Immature natural killer cell (primary cell): Measurements from ENCODE around the gene MYCT1. TPM values are rescaled to one million over a fixed set of nuclear protein-coding genes. Genes with fewer than 3 reads are reported as not detected.
"Not testable (repeated sequence)": the region's sequence is repeated elsewhere in the genome, so short reads cannot be mapped to it uniquely, and the experiment has no call there.

Source experiments
- DNase-seq, 3 donors: peaks; one replicate each; pipeline ENCODE4 v3.0.0; 2022; ENCODE audit warnings: mixed read lengths in 1 of 3
- H3K27ac Mint-ChIP-seq, 6 donors: one replicate each; pipeline ENCODE4 v1.8.0; 2020; ENCODE audit warnings: mixed read lengths in 6 of 6, mild to moderate bottlenecking in 5 of 6, inconsistent platforms in 4 of 6, moderate library complexity in 3 of 6
- H3K27me3 Mint-ChIP-seq, 3 donors: one replicate each; pipeline ENCODE4 v1.8.0; 2020 to 2021; ENCODE audit warnings: low read depth in 3 of 3, mild to moderate bottlenecking in 3 of 3, mixed read lengths in 3 of 3, moderate library complexity in 3 of 3, inconsistent platforms in 1 of 3
- H3K36me3 Mint-ChIP-seq, 3 donors: one replicate each; pipeline ENCODE4 v1.8.0; 2020; ENCODE audit warnings: mixed read lengths in 3 of 3, inconsistent platforms in 2 of 3, mild to moderate bottlenecking in 2 of 3
- H3K4me1 Mint-ChIP-seq, 2 donors: one replicate each; pipeline ENCODE4 v1.8.0; 2020; ENCODE audit warnings: inconsistent platforms in 2 of 2, mild to moderate bottlenecking in 2 of 2, mixed read lengths in 2 of 2, moderate library complexity in 1 of 2
- H3K4me3 Mint-ChIP-seq, 5 donors: one replicate each; pipeline ENCODE4 v1.8.0; 2020; ENCODE audit warnings: mild to moderate bottlenecking in 5 of 5, mixed read lengths in 5 of 5, inconsistent platforms in 3 of 5, moderate library complexity in 3 of 5
- H3K9me3 Mint-ChIP-seq, 6 donors: one replicate each; pipeline ENCODE4 v1.8.0; 2020; ENCODE audit warnings: mild to moderate bottlenecking in 6 of 6, mixed read lengths in 6 of 6, inconsistent platforms in 4 of 6, moderate library complexity in 3 of 6
- polyA plus RNA-seq, 3 donors: library from polyadenylated mRNA; unstranded; fragments of 300-500 nt; fragmentation: Illumina TruSeq; gene quantifications; one replicate each; pipeline ENCODE4 v1.2.3, GENCODE V29; 2021

Gene MYCT1
- polyA plus RNA-seq, 3 donors from 2014 or later = 0.30 TPM; not detected in 2

DNA sequence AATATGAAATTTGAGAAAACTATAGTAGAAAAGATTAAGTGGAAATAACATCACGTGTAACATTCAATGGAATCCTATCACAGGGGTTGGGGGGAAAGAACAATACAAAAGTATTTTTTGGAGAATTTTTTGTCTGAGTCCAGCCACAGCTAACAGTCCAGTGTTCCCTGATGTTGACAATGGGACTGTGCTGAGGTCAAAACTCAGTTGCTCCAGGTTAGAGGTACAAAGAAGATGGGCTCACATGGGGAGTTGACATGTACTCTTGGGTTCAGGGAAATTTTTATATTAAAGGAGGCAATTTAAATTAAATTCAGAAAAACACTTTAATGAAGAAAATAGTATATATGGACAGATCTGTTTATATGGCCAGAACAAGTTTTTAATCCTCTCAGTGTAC, 995 bp downstream of the MYCT1 start:
- Mint-ChIP-seq H3K27ac (no peak overlapping the region), H3K36me3 (no peaks in the 10 kb centered on the region), H3K4me1 (peaks cover 0 to 8% of the 10 kb centered on the region in 2 donors), H3K27me3 (peaks cover 0 to 7% (median 6%) of the 10 kb centered on the region in 3 donors), H3K4me3 (no peak overlapping the region), H3K9me3 (no peaks in the 10 kb centered on the region)
- DNase-seq = no peak

DNA sequence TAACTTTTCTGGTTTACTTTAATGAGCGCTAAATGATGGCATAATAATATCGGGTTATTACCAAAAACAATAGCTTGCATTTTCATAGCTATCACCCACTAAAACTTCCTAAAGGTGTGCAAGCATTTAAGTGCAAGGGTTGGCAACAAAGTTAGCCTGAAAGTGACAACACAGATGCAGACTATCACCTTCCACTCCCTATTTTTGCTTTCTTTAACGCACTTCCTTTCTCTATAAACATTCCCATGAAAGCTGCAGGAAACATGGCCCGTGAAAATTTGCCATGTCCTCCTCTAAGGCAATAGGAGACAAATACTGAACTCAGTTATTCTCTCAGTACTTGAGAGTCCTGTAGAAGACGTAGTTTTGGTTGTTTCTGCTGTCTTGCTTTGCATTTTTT, 2.7 kb downstream of the MYCT1 start:
- DNase-seq = no peak
- H3K4me3 Mint-ChIP-seq = no peak overlapping the region
- H3K9me3 Mint-ChIP-seq = no peaks in the 10 kb centered on the region
- H3K36me3 Mint-ChIP-seq = no peaks in the 10 kb centered on the region
- H3K27ac Mint-ChIP-seq = no peak overlapping the region
- peaks cover 0 to 3% of the 10 kb centered on the region in 2 donors for H3K4me1 Mint-ChIP-seq
- peaks cover 0 to 7% (median 6%) of the 10 kb centered on the region in 3 donors for H3K27me3 Mint-ChIP-seq

DNA sequence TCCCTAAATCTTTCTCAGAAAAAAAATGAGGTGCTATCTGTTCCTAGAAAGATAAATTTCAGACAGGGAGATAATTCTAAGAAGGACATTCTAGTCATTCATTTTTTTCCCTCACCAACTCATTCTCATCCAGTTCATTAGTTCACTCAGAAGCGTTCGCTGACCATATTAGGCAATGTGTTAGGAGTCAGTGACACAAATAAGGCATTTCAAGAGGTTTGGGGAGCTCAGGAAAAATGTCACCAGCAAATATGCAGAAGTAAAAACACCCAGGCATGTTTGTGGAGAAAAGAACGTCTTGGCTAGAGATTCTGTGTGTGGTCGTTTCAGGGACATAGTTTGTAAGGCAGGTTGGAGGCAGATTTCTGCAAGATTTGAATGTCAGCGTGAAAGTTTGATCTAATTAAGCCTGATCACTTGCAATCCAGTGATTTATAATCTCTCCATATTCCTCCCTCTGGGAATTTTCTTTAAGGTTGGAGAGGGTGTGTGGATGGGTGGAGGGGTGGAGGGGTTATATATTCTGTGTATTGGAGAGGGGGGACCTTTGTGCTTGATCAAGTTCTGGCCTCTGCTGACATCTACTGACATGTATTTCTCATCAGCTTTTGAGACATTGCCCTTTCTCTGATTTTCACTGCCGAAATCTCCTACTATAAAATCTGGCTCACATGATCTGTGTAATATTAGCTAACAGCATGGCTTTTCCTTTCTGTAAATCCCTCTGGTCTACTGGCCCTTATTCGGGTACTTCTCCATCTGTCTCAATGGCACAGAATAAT, 3.6 kb downstream of the MYCT1 start:
- Mint-ChIP-seq H3K27me3 (peaks cover 0 to 7% (median 6%) of the 10 kb centered on the region in 3 donors), H3K9me3 (no peaks in the 10 kb centered on the region), H3K36me3 (no peaks in the 10 kb centered on the region), H3K4me1 (no peaks in the 10 kb centered on the region), H3K4me3 (no peak overlapping the region), H3K27ac (no peak overlapping the region)
- no peak for DNase-seq

DNA sequence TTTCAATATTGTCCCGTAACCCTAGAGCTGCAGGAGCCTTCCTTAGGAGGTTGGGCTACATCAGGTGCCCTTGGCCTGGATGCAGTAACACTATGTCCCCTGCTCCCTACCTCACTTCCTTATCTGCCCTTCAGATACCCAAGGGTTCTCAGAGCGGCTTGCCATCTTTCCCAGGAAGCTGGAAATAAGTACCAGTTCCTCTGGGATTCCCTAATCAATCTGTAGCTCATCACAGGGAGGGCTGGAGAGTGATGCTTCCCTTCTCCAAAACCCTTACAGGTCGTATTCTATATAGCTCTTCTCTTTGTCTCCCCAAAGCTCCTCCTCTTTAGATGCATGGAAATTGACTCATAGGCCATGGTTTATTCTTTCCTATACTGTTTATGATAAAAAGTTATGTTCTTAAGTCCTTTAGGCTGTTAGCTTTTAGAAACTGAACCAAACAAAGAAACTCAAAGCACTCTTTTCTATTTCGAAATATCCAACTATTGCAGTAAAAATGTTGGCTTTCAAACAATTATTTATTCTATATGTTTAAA, 4.2 kb downstream of the MYCT1 start:
- H3K27ac Mint-ChIP-seq = no peak overlapping the region
- no peak for DNase-seq
- no peaks in the 10 kb centered on the region for H3K9me3 Mint-ChIP-seq
- no peak overlapping the region for H3K4me3 Mint-ChIP-seq
- peaks cover 0 to 10% (median 6%) of the 10 kb centered on the region in 3 donors for H3K27me3 Mint-ChIP-seq
- H3K36me3 Mint-ChIP-seq = no peaks in the 10 kb centered on the region
- no peaks in the 10 kb centered on the region for H3K4me1 Mint-ChIP-seq

DNA sequence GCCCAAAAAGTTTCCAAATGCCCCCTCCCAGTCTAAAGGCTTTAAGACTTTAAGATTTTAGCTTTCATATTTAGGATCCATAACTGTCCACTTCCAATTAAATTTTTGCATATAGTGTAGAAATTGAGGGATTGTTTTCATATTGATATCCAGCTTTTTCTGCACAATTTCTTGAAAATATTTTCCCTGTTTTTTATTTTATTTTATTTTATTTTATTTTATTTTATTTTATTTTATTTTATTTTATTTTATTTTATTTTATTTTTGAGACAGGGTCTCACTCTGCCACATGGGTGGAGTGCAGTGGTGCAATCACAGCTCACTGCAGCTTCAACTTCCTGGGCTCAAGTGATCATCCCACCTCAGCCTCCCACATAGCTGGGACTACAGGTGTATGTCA, 6.1 kb downstream of the MYCT1 start:
- H3K36me3 Mint-ChIP-seq, H3K27ac Mint-ChIP-seq, H3K9me3 Mint-ChIP-seq, DNase-seq, H3K27me3 Mint-ChIP-seq, H3K4me1 Mint-ChIP-seq, H3K4me3 Mint-ChIP-seq: not testable (repeated sequence)

DNA sequence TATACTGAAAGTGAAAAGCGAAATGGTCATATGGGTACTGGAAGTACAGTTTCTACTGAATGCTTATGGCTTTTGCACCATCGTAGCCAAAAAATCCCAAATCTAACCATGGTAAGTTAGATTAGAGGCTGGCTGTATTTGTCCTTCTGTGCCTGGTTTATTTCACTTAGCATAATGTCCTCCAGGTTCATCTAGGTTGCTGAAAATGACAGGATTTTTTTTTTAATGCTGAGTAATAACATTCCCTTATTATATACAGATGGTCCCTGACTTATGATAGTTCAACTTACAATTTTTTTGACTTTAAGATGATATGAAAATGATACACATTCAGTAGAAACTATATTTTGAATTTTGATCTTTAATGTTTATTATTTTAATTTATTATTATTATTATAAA, 7.6 kb downstream of the MYCT1 start:
- H3K9me3 Mint-ChIP-seq = peaks cover 0 to 2% (median 0%) of the 10 kb centered on the region in 6 donors
- no peaks in the 10 kb centered on the region for H3K36me3 Mint-ChIP-seq
- DNase-seq = no peak

DNA sequence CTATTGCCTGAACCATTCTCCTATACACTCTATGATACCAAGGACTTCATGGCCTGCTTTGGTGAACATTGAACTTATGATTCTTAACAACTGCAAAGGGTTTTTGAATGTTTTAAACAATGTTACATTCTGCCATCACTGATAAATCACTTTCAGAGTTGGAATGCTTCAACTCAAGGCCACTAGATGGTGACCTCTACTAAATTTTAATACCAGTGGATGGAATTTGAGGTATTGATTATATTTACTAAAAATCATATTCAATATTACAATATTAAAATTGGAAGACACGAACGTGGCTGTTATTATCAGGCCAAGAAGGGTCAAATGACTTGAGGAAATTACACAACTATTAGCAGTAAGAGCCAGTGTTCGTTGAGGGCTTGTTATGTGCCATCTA, 18.6 kb downstream of the MYCT1 start:
- no peak for DNase-seq
- H3K36me3 Mint-ChIP-seq = peaks cover 0 to 6% (median 3%) of the 10 kb centered on the region in 3 donors
- H3K4me1 Mint-ChIP-seq = no peaks in the 10 kb centered on the region
- H3K27me3 Mint-ChIP-seq = peaks cover 2 to 21% (median 6%) of the 10 kb centered on the region in 3 donors
- H3K27ac Mint-ChIP-seq = no peak overlapping the region
- no peak overlapping the region for H3K4me3 Mint-ChIP-seq
- peaks cover 5 to 16% (median 13%) of the 10 kb centered on the region in 6 donors for H3K9me3 Mint-ChIP-seq

More for the DNA sequence above, 7.6 kb downstream of the MYCT1 start:
- Mint-ChIP-seq H3K27me3 (peaks cover 2 to 10% (median 4%) of the 10 kb centered on the region in 3 donors), H3K27ac (no peak overlapping the region), H3K4me3 (no peak overlapping the region), H3K4me1 (no peaks in the 10 kb centered on the region)

DNA sequence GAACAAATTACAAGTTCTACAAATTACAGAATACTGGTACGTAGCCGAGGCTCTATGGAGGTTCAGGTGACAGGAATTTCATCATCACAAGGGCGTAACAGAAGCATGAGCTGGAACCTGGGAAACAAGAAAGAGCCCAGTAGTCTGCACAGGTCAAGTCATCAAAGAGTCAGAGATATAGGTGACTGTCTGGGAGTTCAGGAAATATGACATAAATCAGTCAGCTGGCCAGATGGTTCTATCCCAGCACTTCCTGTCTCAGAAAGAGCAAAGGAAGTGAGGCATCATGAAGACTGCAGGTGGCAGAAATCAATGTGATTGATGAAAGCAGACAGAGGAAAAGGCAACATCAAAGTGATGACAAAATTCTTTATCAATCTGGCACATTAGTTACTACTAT, 23.3 kb downstream of the MYCT1 start:
- Mint-ChIP-seq H3K4me1 (no peaks in the 10 kb centered on the region), H3K4me3 (no peak overlapping the region), H3K9me3 (peaks cover 0 to 2% (median 0%) of the 10 kb centered on the region in 6 donors), H3K27ac (no peak overlapping the region), H3K36me3 (no peaks in the 10 kb centered on the region), H3K27me3 (peaks cover 0 to 11% (median 2%) of the 10 kb centered on the region in 3 donors)
- no peak for DNase-seq

DNA sequence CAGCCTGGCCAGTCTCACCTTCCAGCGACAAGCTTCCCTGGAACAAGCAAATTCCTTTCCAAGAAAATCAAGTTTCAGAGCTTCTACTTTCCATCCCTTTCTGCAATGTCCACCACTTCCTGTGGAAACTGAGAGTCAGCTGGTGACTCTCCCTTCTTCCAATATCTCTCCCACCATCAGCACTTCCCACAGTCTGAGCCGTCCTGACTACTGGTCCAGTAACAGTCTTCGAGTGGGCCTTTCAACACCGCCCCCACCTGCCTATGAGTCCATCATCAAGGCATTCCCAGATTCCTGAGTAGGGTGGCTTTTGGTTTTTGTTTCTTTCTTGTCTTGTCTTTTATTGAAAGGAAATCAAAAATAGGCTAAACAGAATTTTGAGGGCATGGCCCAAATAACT, 24.3 kb downstream of the MYCT1 start:
- no peak overlapping the region for H3K4me3 Mint-ChIP-seq
- no peak for DNase-seq
- no peaks in the 10 kb centered on the region for H3K4me1 Mint-ChIP-seq
- peaks cover 0 to 10% (median 3%) of the 10 kb centered on the region in 3 donors for H3K27me3 Mint-ChIP-seq
- peaks cover 0 to 2% (median 0%) of the 10 kb centered on the region in 6 donors for H3K9me3 Mint-ChIP-seq
- H3K36me3 Mint-ChIP-seq = no peaks in the 10 kb centered on the region
- no peak overlapping the region for H3K27ac Mint-ChIP-seq

DNA sequence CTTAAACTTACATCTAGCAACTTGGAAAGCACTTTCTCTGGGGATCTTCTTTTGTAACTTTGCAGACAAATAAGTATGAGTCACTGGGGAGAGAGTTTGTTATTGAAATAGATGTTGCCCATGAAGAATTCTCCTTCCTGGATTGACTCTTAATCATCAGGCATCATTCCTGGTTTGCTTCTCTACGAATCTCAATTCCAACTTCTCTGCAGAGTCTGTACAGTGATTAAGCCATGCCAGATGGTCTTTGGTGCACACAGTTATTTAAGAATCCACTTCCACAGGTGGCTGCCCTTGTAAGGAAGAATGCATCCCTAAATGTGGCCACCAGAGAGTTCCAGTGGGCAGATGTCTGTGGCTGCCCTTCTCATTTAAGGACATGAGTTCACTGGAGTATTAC, 25.7 kb downstream of the MYCT1 start:
- peaks cover 0 to 2% (median 0%) of the 10 kb centered on the region in 6 donors for H3K9me3 Mint-ChIP-seq
- H3K27ac Mint-ChIP-seq = no peak overlapping the region
- H3K4me1 Mint-ChIP-seq = no peaks in the 10 kb centered on the region

DNA sequence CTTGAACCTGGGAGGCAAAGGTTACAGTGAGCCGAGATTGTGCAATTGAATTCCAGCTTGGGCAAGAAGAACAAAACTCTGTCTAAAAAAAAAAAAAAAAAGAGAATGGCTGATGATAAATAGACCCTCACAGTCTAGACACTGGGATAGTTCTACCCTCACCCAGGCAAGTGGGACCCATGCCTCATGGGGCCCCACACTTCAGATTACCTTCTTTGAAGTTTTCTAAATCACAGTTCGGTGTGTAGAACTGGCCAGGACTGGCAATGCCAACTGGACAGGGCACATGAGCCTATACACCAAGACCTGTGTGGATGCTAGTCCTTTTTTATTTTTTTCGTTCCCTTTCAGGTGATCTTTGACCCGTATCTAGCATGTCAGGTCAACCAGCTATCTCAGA, 28.6 kb downstream of the MYCT1 start:
- H3K36me3 Mint-ChIP-seq = no peaks in the 10 kb centered on the region
- no peak overlapping the region for H3K4me3 Mint-ChIP-seq
- DNase-seq = no peak
- no peaks in the 10 kb centered on the region for H3K4me1 Mint-ChIP-seq
- H3K27ac Mint-ChIP-seq = no peak overlapping the region
- peaks cover 0 to 6% (median 3%) of the 10 kb centered on the region in 3 donors for H3K27me3 Mint-ChIP-seq
- peaks cover 0 to 2% (median 0%) of the 10 kb centered on the region in 6 donors for H3K9me3 Mint-ChIP-seq

More for the DNA sequence above, 25.7 kb downstream of the MYCT1 start:
- no peak for DNase-seq
- Mint-ChIP-seq H3K4me3 (no peak overlapping the region), H3K36me3 (no peaks in the 10 kb centered on the region), H3K27me3 (peaks cover 0 to 6% (median 3%) of the 10 kb centered on the region in 3 donors)

DNA sequence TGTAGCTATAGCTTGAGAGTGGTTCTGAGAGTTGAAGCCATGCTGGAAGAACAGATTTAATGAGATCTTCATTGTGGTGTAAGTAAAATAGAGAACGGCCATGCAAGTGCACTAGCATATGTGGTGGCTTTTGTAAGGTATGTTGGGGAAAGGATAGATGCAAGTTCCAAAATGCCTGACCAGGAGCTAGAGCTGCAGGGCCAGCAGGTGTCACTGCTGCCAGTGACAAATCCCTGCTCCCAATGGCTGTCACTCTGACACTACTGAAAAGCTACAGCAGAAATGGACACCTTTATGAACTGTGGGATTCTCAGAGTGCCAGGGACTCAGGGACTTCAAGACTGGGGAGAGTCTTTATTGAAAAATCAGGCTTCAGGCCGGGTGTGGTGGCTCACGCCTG, 29.8 kb downstream of the MYCT1 start:
- H3K4me1 Mint-ChIP-seq = no peaks in the 10 kb centered on the region
- H3K27me3 Mint-ChIP-seq = peaks cover 0 to 8% (median 3%) of the 10 kb centered on the region in 3 donors
- no peak for DNase-seq
- H3K9me3 Mint-ChIP-seq = no peaks in the 10 kb centered on the region
- no peak overlapping the region for H3K27ac Mint-ChIP-seq
- no peak overlapping the region for H3K4me3 Mint-ChIP-seq
- H3K36me3 Mint-ChIP-seq = no peaks in the 10 kb centered on the region

DNA sequence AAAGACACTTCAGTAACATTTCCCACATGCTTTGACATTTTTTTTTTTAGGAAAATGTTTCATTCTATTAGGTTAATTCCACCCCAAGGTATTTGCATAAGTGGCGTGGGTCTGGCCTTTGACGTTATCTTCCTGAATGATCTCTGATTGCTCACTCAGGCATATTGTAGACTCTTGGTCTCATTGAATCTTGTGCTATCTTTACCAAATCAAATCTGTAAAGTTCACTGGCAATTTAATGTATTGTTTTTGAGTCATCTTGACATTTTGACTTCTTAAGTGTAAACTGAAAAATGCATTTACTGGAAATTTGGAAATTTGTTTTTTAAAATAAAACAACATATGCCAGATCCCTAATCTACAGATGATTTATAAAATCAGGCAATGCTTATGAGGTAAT, 36.9 kb downstream of the MYCT1 start:
- no peaks in the 10 kb centered on the region for H3K9me3 Mint-ChIP-seq
- no peak overlapping the region for H3K27ac Mint-ChIP-seq
- peaks cover 0 to 6% (median 0%) of the 10 kb centered on the region in 3 donors for H3K27me3 Mint-ChIP-seq
- no peaks in the 10 kb centered on the region for H3K4me1 Mint-ChIP-seq
- no peak overlapping the region for H3K4me3 Mint-ChIP-seq
- no peaks in the 10 kb centered on the region for H3K36me3 Mint-ChIP-seq
- no peak for DNase-seq

DNA sequence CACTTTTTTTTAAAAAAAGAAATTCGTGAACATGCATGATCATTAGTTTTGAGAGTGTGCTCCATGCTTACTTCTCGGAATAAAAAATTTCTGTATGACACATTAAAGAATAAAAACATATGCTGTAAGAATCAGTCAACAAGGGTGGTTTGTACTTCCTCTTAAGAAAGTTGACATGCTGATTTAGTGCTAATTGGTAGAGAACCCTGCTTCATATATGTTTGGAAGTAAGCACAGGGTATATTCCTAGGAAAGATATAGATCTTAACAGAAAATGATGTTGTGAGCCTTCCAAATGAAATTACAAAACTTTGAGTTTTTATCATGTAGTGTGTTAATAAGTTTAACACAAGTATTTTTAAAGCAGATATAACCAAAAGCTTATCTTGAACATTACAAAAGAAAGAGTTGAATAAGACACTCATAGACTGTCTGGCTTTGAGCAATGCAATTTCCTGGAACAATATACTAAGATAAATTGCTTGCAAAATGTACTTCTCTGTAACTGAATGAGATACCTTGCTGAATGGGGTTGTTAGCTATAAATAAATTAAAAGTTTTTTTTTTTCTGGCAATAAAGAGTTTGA, 39.1 kb downstream of the MYCT1 start:
- Mint-ChIP-seq H3K4me3 (no peak overlapping the region), H3K9me3 (no peaks in the 10 kb centered on the region), H3K36me3 (no peaks in the 10 kb centered on the region), H3K27ac (no peak overlapping the region), H3K27me3 (peaks cover 0 to 8% (median 0%) of the 10 kb centered on the region in 3 donors), H3K4me1 (no peaks in the 10 kb centered on the region)
- DNase-seq = no peak
